ENCODE measurements around the gene SCFD1.
"Not testable (repeated sequence)": the region's sequence is repeated elsewhere in the genome, so short reads cannot be mapped to it uniquely, and the experiment has no call there.

Gene SCFD1, protein sequence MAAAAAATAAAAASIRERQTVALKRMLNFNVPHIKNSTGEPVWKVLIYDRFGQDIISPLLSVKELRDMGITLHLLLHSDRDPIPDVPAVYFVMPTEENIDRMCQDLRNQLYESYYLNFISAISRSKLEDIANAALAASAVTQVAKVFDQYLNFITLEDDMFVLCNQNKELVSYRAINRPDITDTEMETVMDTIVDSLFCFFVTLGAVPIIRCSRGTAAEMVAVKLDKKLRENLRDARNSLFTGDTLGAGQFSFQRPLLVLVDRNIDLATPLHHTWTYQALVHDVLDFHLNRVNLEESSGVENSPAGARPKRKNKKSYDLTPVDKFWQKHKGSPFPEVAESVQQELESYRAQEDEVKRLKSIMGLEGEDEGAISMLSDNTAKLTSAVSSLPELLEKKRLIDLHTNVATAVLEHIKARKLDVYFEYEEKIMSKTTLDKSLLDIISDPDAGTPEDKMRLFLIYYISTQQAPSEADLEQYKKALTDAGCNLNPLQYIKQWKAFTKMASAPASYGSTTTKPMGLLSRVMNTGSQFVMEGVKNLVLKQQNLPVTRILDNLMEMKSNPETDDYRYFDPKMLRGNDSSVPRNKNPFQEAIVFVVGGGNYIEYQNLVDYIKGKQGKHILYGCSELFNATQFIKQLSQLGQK

DNA sequence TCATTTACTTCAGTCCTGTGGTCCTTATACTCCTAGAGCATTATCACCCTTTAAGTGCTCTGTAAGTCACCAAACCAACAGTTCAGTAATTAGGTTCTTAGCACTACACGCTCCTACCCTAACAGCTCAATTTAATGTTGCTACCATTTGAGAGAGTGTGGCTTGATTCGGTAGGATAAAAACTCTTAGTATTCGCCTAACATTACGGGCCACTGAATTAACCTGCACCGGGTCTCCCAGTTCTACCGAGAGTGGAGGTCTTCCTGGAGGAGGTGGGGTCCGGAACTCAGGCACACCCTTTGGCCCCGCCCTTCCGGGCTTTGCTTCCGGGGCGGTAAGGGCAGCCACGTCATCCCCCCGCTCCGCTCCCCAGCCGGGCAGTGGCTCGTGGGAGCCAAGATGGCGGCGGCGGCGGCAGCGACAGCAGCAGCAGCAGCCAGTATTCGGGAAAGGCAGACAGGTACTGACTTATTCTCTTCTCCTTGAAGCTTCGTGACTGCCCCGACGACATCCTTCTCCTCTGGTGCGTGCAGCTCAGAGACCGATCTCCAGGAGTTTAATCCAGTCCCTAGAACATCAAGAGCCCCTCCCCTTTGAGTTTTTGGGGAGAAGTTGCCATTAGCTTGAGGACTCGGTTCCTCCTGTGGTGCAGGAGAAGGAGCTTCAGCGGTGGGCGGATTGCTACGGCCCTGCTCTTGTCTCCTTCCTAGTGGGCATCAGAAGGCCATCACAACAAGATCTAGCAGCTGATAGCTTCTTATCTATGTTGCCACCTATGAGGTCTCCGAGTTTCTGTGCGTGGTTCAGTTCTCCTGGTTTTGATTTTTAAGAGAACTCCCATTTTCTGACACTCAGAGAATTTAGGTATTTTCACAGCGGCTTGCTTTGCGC lies at the start of gene SCFD1:
Gene SCFD1 (plus strand): TSS at position 380 of the 891 bp plus-strand sequence. CDS start 20 bp downstream, at position 400.
- DNase-seq, result peak; percentile 95

DNA sequence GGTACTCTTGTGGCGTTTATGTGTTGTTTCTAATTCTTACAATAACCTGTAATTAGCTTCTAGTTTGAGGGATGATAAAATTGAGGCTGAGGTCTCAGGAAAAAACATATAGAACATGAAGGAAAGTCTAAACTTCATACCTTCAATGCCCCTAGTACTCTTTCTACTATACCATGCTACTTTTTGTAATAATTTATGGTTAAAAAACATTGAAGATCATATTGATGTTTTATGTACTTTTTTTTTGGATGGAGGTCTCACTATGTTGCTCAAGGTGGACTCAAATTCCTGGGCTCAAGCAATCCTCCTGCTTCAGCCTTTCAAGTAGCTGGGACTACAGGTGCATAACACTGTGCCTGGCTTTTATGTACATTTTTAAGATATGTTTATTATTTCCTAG lies 49.3 kb upstream of the SCFD1 start:
- no peak for DNase-seq

DNA sequence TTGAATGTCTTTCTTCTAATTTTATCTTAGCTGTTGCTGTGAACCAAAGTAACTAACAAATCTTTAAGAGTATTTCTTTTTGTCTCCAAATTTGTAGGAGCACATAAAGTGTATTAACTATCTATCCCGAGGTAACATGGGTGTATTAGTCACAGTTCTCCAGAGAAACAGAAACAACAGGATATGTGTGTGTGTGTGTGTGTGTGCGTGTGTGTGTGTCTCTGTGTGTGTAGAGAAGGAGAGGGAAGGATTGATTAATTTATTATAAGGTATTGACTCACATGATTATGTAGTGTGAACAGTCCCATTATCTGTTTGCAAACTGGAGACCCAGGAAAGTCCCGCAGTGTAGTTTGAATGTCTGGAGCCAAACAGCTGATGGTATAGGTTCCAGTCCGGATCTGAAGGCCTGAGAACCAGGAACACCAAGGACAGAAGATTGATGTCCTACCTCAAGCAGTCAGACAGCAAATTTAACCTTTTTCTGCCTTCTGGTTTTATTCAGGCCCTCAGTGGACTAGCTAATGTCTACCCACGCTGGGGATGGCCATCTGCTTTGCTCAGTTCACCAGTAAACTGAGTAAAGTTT lies 48.8 kb upstream of the SCFD1 start:
- no peak for DNase-seq

DNA sequence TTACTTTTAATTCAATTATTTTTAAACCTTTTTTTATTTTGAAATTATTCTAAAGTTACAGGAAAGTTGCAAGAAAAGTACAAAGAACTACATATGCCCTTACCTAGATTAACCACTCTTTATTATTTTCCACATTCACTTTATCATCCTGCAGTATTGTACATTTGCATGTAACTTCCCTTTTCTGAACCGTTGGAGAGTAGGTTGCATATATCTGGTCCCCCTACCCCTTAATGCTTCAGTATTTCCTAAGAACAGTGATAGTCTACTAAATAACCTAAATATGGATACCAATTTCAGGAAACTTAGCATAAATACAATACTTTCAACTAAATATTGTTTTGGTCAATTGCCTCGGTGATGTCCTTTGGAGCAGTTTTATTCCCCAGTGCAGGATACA lies 48.2 kb upstream of the SCFD1 start:
- no peak for DNase-seq

DNA sequence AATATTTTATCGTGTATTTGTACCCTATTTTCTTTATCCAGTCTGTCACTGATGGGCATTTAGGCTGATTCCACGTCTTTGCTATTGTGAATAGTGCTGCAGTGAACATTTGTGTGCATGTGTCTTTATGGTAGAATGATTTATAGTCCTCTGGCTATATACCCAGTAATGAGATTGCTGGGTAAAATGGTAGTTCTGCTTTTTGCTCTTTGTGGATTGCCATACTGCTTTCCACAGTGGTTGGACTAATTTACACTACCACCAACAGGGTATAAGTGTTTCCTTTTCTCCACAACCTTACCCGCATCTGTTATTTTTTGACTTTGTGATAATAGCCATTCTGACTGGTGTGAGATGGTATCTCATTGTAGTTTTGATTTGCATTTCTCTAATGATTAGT lies 47.3 kb upstream of the SCFD1 start:
- DNase-seq, result not testable (repeated sequence)

DNA sequence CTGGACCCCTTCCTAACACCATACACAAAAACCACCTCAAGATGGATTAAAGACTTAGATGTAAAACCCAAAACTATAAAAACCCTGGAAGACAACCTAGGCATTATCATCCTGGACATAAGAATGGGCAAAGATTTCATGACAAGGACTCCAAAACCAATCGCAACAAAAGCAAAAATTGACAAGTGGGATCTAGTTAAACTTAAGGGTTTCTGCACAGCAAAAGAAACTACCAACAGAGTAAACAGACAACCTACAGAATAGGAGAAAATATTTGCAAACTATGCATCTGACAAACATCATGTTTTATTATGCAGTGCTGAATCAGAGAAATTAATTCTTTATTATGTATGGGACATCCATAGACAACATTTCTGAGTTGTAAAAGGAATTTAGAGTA lies 45.8 kb upstream of the SCFD1 start:
- not testable (repeated sequence) for DNase-seq

DNA sequence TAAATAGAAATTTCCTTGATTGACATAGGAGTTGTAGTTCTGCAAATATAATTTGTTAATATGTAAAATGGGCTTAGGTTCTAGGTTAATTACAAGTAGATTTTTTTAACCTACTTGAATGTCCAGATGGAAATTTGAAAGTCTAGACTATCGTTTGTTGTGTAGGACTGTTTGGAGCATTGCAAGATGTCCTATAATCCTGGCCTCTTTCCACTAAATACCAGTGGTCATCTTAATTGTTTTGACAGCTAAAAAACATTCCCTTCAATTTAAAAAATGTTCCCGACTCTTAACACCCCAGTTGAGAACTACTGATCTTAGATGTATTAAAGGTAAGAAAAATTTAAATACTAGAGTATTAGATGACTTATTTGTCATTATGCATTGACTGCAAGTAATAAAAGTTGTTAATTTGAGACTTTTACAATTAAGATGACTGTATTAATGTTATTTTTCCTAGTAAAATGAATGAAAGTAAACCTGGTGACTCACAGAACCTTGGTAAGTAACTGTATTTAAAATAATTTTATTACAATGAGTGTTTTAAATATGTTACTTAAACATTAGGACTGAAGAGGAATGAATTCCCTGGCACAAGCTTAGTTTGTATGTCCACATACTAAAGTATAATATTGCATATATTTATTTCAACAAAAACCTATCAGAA lies 41.4 kb upstream of the SCFD1 start:
- no peak for DNase-seq

DNA sequence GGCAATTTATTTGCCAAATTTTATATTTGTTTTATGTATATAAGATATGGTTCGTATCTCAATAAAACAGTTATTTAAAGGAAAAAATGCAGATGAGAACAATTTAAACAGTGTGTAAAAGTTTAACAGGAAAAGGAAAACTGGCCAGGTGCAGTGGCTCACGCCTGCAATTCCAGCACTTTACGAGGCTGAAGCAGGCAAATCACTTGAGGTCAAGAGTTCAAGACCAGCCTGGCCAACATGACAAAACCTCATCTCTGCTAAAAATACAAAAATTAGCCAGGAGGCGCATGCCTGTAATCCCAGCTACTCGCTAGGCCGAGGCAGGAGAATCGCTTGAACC lies 40.9 kb upstream of the SCFD1 start:
- DNase-seq, result no peak

DNA sequence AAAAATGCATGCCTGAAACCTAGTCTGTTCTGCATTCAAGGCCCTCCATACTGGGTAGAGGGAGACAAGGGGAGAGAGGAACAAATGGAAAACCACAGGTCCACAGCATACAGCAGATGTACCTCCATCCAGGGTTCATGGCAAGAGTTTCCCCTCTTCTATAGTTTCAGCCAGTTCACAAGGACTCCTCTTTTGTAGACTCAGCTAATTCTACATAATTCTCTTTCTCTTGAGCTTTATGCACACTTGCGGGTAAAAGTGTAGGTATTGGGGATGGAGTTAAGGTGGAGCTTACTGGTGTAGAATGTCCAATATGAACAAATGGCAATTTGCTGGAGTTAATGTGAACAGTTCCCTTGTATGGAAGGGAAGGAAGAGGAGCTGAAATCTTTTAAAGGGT lies 39.7 kb upstream of the SCFD1 start:
- DNase-seq, result no peak

DNA sequence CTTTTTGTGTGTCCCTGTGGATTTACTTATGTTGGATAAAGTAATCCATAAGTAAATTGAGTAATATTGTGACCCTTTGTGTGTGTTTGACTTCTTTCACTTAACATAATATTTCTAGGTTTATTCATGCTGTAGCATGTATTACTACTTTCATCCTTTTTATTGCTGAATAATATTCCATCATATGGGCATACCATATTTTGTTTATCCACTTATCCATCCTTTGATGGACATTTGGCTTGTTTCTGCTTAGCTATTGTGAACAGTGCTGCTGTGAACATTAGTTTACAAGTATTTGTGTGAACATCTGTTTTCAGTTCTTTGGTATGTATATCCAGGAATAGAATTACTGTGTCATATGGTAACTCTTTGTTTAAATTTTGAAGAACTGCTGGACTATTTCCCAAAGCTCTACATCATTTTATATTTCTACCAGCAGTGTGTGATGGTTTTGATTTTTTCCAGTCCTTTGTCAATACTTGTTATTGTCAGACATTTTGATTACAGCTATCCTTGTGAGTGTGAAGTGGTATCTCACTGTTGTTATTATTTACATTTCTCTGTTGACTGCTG lies 38.0 kb upstream of the SCFD1 start:
- no peak for DNase-seq

DNA sequence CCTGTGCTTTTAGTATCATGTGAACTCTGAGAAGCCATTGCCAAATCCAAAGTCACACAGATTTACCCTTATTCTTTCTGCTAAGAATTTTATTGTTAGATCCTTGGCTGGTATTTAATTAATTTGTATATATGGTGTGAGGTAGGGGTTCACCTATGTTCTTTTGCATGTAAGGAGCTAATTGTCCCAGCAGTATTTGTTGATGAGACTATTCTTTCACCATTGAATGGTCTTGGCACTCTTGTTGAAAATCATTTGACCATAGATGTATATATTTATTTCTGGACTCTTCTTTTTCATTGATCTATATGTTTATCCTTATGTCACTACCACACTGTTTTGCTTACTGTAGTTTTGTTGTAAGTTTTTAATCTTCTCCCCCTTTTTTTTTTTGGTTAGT lies 36.9 kb upstream of the SCFD1 start:
- DNase-seq, result no peak

DNA sequence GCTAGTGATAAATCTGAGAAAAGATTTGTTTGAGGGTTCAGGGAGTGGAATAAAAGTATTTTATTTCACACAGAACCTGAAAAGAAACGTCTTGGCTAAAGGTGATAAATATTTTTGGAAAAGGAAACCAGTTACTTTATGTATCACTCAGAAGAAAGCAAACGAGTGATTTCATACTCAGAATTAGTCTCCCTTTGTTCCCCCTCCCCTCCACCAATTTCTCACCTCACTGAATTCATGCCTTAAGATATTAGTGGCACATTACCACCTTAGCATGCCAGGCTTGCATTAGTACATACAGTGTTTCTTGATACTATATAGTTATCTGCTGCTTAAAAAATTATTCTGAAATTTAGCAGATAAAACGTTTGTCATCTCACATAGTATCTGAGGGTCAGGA lies 35.0 kb upstream of the SCFD1 start:
- no peak for DNase-seq

DNA sequence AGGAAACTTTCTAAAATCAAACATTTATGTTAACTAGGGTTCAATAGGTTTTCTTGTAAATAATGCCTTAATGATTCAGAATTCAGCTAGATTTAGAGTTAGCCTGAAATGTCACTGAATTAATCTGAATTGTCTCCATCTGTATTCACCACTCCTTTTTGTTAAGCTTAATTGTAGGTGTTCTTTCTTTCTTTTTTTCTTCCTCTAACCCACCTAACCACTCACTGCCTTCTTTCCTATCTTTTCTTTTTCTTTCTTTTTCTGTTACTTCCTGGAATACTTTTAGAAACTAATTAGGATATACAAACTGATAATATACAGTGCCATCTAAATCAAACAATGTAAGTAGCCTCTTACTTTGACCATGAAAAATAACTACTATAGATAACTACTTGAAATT lies 33.2 kb upstream of the SCFD1 start:
- no peak for DNase-seq

DNA sequence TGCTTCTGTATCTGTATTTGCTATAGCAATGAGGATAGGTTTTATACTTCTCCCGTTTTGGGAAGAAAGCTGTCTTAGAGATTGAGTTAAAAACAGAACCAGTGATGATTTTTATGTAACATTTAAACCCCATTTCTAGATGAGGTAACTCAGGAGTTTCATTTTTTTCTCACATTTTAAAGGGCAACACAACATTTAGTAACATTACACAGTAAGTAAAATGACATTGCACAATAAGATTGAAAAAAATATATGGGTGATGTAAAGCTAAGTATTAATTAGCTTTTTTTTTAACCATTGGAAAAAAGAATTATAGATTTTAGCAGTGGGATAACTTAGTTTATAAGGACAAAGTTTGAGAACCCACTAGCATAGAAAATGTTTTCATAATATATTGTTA lies 25.2 kb upstream of the SCFD1 start:
- DNase-seq, result no peak

DNA sequence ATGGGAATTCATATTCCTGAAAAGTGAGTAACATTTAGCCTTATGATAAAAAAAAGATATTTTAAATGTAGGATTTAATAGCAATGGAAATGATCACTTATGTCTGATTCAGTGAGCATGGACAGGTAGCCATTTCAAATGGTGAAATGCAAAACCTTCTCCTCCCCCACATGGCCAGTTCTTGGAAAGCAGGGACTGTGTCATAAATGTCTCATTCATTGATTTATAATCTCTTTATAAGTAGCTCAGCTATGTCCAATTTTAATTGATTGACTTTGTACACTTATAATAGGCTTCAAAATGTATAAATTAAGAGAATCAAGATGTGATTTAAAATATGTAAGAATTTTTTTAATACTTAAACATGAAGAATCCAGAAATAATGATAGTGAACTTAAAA lies 24.6 kb upstream of the SCFD1 start:
- no peak for DNase-seq

DNA sequence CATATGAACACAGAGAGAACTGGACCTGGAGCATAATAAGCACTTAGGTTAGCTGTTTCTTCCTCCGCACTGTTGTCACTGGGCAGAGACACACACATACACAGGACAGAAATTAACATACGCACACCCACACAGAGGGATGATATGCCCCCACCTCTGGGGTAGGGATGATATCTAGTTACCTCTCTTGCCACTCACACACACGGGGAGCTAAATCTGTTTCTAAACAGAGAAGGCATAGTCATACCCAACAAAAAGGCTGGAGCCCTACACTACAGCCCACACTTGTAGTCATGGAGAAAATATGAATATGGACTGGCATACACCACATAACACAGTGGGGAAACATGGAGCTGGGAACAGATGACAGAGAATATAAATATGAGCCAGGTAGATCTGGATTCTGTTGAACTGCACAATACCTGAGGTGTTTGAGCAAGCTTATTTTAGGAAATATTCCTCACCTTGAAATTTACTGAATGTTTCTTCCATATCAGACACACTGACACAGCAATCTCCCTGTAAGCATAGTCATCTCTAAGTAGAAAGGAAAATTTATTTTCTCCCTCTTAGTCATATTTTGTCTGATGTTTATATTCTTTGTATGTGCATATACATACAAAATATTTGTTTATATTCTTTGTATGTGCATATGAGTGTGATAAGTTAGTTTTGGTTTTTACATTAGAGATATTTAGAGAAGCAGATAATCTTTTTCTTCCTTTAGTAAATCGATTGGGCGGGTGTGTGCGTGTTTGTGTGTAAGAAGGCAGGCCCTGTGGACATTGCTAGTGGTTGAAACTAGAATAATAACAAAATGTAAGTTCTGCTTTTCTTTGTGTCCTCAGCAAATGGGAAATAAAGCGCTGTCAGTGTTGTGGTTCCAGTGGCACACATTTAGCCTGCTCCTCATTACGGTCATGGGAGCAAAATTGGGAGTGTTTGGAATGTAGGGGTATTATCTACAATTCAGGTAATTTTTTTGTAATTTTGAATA lies 20.9 kb upstream of the SCFD1 start:
- DNase-seq, result no peak

DNA sequence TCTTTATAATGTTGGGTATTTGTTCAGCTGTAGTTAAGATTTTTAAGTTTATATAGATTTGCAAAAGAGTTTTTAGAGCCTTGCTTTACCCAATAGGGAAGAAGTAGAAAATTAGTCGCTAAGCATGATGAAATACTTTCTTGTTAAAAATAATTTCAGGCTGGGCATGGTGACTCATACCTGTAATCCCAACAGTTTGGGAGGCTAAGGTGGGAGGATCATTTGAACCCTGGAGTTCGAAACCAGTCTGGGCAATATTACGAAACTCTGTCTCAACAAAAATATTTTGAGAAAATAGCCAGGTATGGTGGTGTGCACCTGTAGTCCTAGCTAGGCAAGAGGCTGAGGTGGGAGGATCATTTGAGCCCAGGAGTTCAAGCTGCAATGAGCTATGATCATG lies 18.7 kb upstream of the SCFD1 start:
- DNase-seq, result no peak

DNA sequence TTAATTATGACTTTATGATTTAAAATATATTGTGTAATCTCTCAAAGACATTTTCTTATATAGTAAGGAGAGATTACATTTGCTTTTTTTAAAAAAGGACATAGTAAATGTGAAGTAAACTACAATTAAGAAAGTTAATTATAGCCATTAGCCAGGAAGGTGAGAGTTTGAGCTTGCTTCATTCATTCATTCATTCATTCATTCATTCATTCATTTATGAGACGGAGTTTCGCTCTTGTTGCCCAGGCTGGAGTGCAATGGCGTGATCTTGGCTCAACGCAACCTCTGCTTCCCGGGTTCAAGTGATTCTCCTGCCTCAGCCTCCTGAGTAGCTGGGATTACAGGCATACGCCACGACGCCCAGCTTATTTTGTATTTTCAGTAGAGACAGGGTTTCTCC lies 17.4 kb upstream of the SCFD1 start:
- DNase-seq, result not testable (repeated sequence)

DNA sequence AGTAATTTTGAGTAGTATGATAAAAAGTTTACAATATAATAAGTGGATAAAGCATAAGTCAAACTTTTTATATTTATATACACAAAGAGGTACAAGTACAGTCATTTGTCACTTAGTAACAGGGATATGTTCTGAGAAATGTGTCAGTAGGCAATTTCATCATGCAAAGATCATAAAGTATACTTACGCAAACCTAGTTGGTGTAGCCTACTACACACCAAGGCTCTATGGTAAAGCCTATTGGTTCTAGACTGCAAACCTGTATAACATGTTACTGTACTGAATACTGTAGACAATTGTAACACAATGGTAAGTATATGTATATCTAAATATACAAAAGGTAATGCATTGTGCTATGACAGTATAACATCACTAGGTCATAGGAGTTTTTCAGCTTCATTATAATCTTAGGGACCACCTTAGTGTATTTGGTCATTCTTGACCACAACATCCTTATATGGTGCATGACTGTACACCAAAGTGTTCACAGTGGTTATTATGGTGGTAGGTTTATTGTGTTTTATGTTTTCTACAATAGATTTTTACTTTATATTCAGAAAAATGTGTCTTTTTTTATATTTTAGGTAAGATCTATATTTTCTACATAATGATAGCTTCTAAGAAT lies 14.9 kb upstream of the SCFD1 start:
- no peak for DNase-seq

DNA sequence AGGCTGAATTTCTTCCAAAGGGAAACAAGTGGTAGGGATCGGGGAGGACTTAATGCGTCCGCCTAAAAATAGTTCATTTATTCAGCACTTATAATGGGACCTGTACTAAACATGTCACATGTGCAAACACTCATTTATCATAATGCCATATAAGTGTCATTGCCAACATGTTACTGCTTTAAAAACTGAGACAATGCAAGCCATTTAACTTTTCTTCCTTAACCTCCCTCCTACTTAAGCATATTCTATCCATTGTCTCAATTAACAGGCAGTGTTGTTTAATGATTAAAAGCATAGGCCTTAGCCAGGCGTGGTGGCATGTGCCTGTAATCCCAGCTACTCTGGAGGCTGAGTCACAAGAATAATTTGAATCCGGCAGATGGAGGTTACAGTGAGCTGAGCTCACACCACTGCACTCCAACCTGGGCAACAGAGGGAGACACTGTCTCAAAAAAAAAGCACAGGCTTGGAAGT lies 13.5 kb upstream of the SCFD1 start:
- no peak for DNase-seq

Data from activated CD4-positive, CD25-positive, alpha-beta regulatory T cell treated with anti-CD3 and anti-CD28 coated beads, Interleukin-2, amount 50 U/mL, for 72 hours (primary cell).